ENCODE results near the gene TBC1D21. TPM values are rescaled to one million over a fixed set of nuclear protein-coding genes. Genes with fewer than 3 reads are reported as not detected.

TBC1D21 gene
- total and polyA plus RNA-seq, 2 of the 4 experiments (the other 2 are of a cell fraction), result not detected

DNA sequence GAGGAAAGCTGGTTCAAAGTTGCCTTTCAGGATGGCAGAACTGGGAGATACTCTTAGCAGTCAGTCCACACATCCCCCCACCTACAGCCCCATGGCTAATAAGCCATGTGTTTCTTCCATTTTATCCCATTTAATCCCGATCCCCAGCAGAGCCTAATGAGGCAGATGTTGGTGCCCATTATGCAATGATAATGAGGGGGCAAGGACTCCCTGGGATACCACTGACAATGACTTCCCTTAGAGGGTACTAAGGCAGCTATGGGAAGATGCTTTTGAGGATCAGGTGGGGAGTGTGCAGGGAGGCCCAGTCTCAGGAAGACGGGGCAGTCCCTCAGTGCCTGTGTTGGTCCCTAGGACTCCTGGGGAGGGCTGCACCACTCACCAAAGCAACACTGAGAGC is 43.8 kb upstream of the TBC1D21 start:
- Histone ChIP-seq H3K56ac (ENCODE audit: extremely low read depth, insufficient read depth, low read length) (no peak overlapping the region), H3K79me1 (ENCODE audit: low read depth in 1 of 2, low read length in 2 of 2) (no peaks in the 10 kb centered on the region), H2AK9ac (replicated peaks; ENCODE audit: low read depth, low read length, poor library complexity) (no peak overlapping the region), H3K36me3 (ENCODE audit: control insufficient read depth, insufficient read depth, low read length) (no peaks in the 10 kb centered on the region), H3K27ac (ENCODE audit: insufficient read depth, low read length) (no peak overlapping the region), H3K23ac (ENCODE audit: low read depth, low read length) (no peak overlapping the region), H4K8ac (ENCODE audit: low read depth in 2 of 2, low read length in 2 of 2) (no peak overlapping the region), H3K27me3 (ENCODE audit: control insufficient read depth, insufficient read depth, low read length) (peaks cover 32% of the 10 kb centered on the region), H3K18ac (ENCODE audit: low read depth, low read length) (no peak overlapping the region), H3K9me3 (ENCODE audit: control insufficient read depth, insufficient read depth, low read length) (no peaks in the 10 kb centered on the region), H3K4me3 (ENCODE audit: insufficient read depth, low read depth, low read length) (no peak overlapping the region), H3K4ac (ENCODE audit: low read depth, low read length) (no peak overlapping the region), H3K9ac (ENCODE audit: low read depth, low read length) (no peak overlapping the region), H2BK15ac (ENCODE audit: low read depth, low read length) (no peak overlapping the region), H4K91ac (ENCODE audit: insufficient read depth, low read depth, low read length) (no peak overlapping the region), H3K4me2 (ENCODE audit: low read depth, low read length) (no peak overlapping the region), H2AK5ac (ENCODE audit: low read depth, low read length) (no peak overlapping the region), H2BK120ac (ENCODE audit: low read depth, low read length) (no peak overlapping the region), H2BK5ac (ENCODE audit: low read depth, low read length, poor library complexity, severe bottlenecking) (no peak overlapping the region), H3K14ac (replicated peaks; ENCODE audit: low read depth, low read length) (no peak overlapping the region), H3K9me1 (ENCODE audit: insufficient read depth, low read length) (no peaks in the 10 kb centered on the region), H4K5ac (ENCODE audit: low read depth, low read length) (no peak overlapping the region), H2AFZ (replicated peaks; ENCODE audit: low read length, poor library complexity) (no peak overlapping the region), H3K4me1 (ENCODE audit: control insufficient read depth, insufficient read depth, low read length) (no peaks in the 10 kb centered on the region), H4K20me1 (ENCODE audit: insufficient read depth, low read length) (no peaks in the 10 kb centered on the region; the same call in none of the 2 replicates), H2BK20ac (ENCODE audit: low read depth, low read length) (no peak overlapping the region)
- WGBS, 2 experiments (ENCODE audit: extremely low coverage in 2 of 2, insufficient read length in 1 of 2), result no CpG with 5 or more reads among the region's 2 CpGs
- DNase-seq (no peak), ATAC-seq (ENCODE audit: low read depth) (no peak)
- intact Hi-C loops (cut with micrococcal nuclease), result no loop called here
- no peak for TF ChIP-seq NFE2L2 (IDR thresholded peaks at IDR 0.05; ENCODE audit: low read depth, low read length)
- TF ChIP-seq RCOR1 (IDR thresholded peaks at IDR 0.05; ENCODE audit: insufficient replicate concordance, low read length), result no peak
- no peak for TF ChIP-seq FOS (IDR thresholded peaks at IDR 0.05; ENCODE audit: low read depth, low read length)
- TF ChIP-seq, protein P1, sequence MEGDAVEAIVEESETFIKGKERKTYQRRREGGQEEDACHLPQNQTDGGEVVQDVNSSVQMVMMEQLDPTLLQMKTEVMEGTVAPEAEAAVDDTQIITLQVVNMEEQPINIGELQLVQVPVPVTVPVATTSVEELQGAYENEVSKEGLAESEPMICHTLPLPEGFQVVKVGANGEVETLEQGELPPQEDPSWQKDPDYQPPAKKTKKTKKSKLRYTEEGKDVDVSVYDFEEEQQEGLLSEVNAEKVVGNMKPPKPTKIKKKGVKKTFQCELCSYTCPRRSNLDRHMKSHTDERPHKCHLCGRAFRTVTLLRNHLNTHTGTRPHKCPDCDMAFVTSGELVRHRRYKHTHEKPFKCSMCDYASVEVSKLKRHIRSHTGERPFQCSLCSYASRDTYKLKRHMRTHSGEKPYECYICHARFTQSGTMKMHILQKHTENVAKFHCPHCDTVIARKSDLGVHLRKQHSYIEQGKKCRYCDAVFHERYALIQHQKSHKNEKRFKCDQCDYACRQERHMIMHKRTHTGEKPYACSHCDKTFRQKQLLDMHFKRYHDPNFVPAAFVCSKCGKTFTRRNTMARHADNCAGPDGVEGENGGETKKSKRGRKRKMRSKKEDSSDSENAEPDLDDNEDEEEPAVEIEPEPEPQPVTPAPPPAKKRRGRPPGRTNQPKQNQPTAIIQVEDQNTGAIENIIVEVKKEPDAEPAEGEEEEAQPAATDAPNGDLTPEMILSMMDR (conservative IDR thresholded peaks at IDR 0.05; ENCODE audit: low read depth, low read length), result no peak
- no peak for TF ChIP-seq RFX5 (IDR thresholded peaks at IDR 0.05; ENCODE audit: low read depth, low read length)
- TF ChIP-seq BHLHE40 (IDR thresholded peaks at IDR 0.05; ENCODE audit: low read depth, low read length), result no peak
- dilution Hi-C loops (cut with HindIII; ENCODE audit: low sequenced_read_pairs, unreplicated experiment), result no loop called here
- BruUV-seq (replicated peaks), result no TSS peak
- in situ Hi-C loops (cut with MboI; ENCODE audit: low sequenced_read_pairs), result no loop called here
- CTCF ChIA-PET, result no interaction called here
- POLR2A ChIA-PET (ENCODE audit: unreplicated experiment), result no interaction called here

All from IMR-90 (cell line).